ENCODE measurements around the gene PRKCA. TPM values are rescaled to one million over a fixed set of nuclear protein-coding genes. Genes with fewer than 3 reads are reported as not detected.

The PRKCA gene
- polyA plus RNA-seq, 1 experiment, result 66.8 TPM

DNA sequence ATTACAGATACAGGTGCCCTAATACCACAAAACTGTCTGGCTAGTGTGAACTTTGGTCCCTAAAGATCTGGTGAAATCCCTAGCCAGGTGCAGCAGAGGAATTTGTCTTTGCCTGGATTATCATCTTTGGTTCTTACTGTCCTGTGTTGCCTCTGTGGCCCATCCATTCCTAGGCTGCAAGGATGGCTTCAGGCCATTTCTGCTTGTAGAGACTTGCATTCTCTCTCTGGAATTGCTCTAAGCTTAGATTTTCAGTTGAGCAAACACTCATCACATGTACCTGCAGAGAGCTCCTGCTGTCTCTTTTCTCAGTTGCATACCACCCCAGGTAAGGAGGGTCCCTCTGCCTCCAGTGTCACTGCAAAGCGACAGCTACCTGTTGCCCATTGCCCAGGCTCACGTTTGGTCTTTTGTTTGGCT is 114.9 kb downstream of the PRKCA start:
- ChIA-PET POLR2A (no interaction called here), CTCF (no interaction called here)
- no peaks in the 10 kb centered on the region for H3K27me3 ChIP-seq (ENCODE audit: control insufficient read depth, insufficient read depth, low read length)
- H3K9me3 ChIP-seq (ENCODE audit: control insufficient read depth, insufficient read depth, low read length), result no peaks in the 10 kb centered on the region
- TF ChIP-seq, protein P1, sequence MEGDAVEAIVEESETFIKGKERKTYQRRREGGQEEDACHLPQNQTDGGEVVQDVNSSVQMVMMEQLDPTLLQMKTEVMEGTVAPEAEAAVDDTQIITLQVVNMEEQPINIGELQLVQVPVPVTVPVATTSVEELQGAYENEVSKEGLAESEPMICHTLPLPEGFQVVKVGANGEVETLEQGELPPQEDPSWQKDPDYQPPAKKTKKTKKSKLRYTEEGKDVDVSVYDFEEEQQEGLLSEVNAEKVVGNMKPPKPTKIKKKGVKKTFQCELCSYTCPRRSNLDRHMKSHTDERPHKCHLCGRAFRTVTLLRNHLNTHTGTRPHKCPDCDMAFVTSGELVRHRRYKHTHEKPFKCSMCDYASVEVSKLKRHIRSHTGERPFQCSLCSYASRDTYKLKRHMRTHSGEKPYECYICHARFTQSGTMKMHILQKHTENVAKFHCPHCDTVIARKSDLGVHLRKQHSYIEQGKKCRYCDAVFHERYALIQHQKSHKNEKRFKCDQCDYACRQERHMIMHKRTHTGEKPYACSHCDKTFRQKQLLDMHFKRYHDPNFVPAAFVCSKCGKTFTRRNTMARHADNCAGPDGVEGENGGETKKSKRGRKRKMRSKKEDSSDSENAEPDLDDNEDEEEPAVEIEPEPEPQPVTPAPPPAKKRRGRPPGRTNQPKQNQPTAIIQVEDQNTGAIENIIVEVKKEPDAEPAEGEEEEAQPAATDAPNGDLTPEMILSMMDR (IDR thresholded peaks at IDR 0.05; ENCODE audit: low read depth, low read length), result no peak
- DNase-seq (ENCODE audit: low read depth, low spot score), result no peak
- no peak overlapping the region for H3K27ac ChIP-seq (ENCODE audit: low read depth, low read length)
- no peak overlapping the region for H3K4me3 ChIP-seq (ENCODE audit: low read depth, low read length)

DNA sequence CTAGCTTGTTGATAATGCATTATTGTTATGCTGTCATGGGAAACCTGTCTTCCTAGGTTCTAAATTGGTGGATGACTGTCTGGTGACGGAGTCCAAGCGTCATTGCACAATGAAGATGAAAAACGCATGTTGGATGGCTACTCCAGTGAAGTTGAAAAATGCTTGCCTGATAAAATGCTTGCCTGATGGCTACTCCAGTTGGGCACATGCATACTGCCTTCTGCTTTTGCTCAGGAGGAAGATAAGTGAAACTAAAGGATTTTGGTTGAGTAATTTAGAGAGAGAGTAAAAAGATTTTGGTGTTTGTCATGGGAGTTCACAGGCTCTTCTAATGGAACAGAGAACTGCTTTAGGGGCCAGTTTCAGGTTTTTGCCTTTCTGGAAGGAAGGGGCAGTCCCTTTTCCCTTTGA is 118.6 kb downstream of the PRKCA start:
- no peak for DNase-seq (ENCODE audit: low read depth, low spot score)
- POLR2A ChIA-PET, result interaction anchor here (0.6 to 1.1 kb wide), 4 partner anchors 24 to 787 kb away, joined by 3 to 6 read pairs (median 4); no protein-coding TSS in a partner anchor
- Histone ChIP-seq H3K27me3 (ENCODE audit: control insufficient read depth, insufficient read depth, low read length) (no peaks in the 10 kb centered on the region), H3K4me3 (ENCODE audit: low read depth, low read length) (no peak overlapping the region), H3K27ac (ENCODE audit: low read depth, low read length) (peak overlapping the region; percentile 70), H3K9me3 (ENCODE audit: control insufficient read depth, insufficient read depth, low read length) (no peaks in the 10 kb centered on the region)
- CTCF ChIA-PET, result interaction anchor here (0.6 to 0.7 kb wide), 3 partner anchors 19 to 66 kb away, joined by 4 to 7 read pairs (median 6); no protein-coding TSS in a partner anchor
- TF ChIP-seq, protein P1 (IDR thresholded peaks at IDR 0.05; ENCODE audit: low read depth, low read length), result no peak

DNA sequence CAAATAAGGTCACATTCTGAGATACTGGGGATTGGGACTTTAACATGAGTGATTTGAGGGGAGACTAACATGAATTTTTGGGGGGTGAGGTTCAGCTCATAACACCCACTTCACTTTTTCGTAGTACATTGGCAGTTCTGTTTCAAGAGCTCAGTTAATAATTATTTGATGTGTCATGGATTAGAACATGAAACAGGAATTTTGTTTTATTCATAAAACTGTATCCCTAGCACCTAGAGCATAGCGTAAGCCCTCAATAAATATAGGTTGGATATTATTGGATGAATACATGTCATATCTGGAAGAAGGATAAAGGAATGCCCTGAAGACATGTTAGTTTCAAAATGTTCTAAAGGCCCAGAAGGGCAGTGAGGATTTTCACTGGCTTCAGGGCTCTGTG is 119.8 kb downstream of the PRKCA start:
- no peak for DNase-seq (ENCODE audit: low read depth, low spot score)
- TF ChIP-seq, protein P1 (IDR thresholded peaks at IDR 0.05; ENCODE audit: low read depth, low read length), result no peak
- Histone ChIP-seq H3K4me3 (ENCODE audit: low read depth, low read length) (no peak overlapping the region), H3K9me3 (ENCODE audit: control insufficient read depth, insufficient read depth, low read length) (no peaks in the 10 kb centered on the region), H3K27ac (ENCODE audit: low read depth, low read length) (peak overlapping the region; percentile 33), H3K27me3 (ENCODE audit: control insufficient read depth, insufficient read depth, low read length) (no peaks in the 10 kb centered on the region)
- ChIA-PET CTCF (no interaction called here), POLR2A (interaction anchor here (0.9 to 1.1 kb wide), 2 partner anchors 116 to 118 kb away, joined by 3 to 6 read pairs; no protein-coding TSS in a partner anchor)

DNA sequence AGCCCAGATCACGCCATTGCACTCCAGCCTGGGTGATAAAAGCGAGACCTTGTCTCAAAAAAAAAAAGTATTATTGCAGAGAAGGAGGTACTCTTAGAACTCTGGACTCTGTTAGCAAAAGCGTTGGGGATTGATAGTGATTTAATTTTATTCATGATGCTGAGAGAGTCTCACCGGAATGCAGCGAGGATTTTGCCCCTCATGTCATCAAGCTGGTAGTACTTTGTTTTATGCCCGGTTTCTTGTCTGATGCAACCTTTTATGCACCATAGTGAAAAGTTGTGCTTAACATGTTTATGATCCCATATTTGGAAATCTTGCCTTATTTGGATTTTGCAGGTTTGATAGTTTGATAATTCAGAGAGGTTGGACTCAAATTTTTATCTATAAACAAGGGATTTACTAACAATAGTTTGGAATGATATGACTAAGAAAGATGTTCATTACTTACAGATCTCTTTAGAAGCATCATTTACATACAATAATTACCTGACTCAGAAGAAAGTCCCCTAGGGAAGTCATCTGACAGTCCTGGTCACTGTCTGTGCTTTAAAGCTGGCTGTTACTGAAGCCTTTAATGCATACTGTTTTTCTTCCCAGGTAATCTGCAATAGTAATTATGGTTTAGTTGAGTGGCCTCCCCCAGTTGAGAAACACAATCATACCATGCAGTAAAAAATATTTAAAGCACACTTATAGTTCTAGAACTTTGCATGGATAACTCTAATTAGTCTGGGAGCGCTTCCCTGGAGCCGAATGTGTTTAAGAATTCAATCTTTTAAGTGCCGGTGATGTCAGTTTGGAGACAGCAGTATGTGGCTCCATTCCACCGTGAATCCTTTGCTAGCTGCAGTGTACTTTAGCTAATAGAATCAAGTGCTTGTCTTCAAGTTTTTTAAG is 120.9 kb downstream of the PRKCA start:
- Histone ChIP-seq H3K27ac (ENCODE audit: low read depth, low read length) (peak overlapping the region; percentile 47), H3K4me3 (ENCODE audit: low read depth, low read length) (no peak overlapping the region), H3K9me3 (ENCODE audit: control insufficient read depth, insufficient read depth, low read length) (no peaks in the 10 kb centered on the region), H3K27me3 (ENCODE audit: control insufficient read depth, insufficient read depth, low read length) (no peaks in the 10 kb centered on the region)
- no peak for DNase-seq (ENCODE audit: low read depth, low spot score)
- ChIA-PET POLR2A (interaction anchor here (1.5 kb wide), 1 partner anchor 37 kb away, joined by 3 read pairs; no protein-coding TSS in a partner anchor), CTCF (interaction anchor here (0.5 kb wide), 1 partner anchor 1819 kb away, joined by 3 read pairs; no protein-coding TSS in a partner anchor)
- TF ChIP-seq, protein P1 (IDR thresholded peaks at IDR 0.05; ENCODE audit: low read depth, low read length), result no peak
